HL-60 (cell line): Measurements from ENCODE around the gene XPNPEP2.

Experiments used
- DNase-seq, 2 experiments: peaks; one replicate each; pipeline ENCODE4 v3.0.0-alpha.2; 2010 to 2020; ENCODE audit warnings: low read depth in 1 of 2, low spot score in 1 of 2
- H3K27ac ChIP-seq: fragments of 250-450 bp; sonication (Bioruptor Pico); replicated peaks from 2 replicates; pipeline ENCODE4 v1.5.1; 2020; ENCODE audit warnings: mild to moderate bottlenecking, moderate library complexity
- H3K27me3 ChIP-seq: fragments of 250-450 bp; sonication (Bioruptor Pico); 2 replicates; pipeline ENCODE4 v1.5.1; 2021; ENCODE audit warnings: mild to moderate bottlenecking, moderate library complexity; ENCODE audit not compliant: insufficient read depth, poor library complexity, severe bottlenecking
- H3K4me3 ChIP-seq: replicated peaks from 2 replicates; pipeline ENCODE4 v1.5.1; 2011; ENCODE audit warnings: mild to moderate bottlenecking, control low read depth, low read length; ENCODE audit not compliant: insufficient read depth
- CTCF ChIP-seq: IDR thresholded peaks from one replicate; pipeline ENCODE4 v1.5.1; 2011; ENCODE audit warnings: low read length, control low read depth, inconsistent platforms; ENCODE audit not compliant: insufficient read depth
- GABPA ChIP-seq: IDR thresholded peaks from 2 replicates; pipeline ENCODE4 v1.6.1; 2012; ENCODE audit warnings: low read depth
- POLR2AphosphoS5 ChIP-seq: IDR thresholded peaks from 2 replicates; pipeline ENCODE4 v1.6.1; 2012; ENCODE audit warnings: low read depth
- SPI1 ChIP-seq: IDR thresholded peaks from 2 replicates; pipeline ENCODE4 v1.6.1; 2012; ENCODE audit warnings: low read depth, mild to moderate bottlenecking, borderline replicate concordance
- TF ChIP-seq, protein P1 (sequence below): IDR thresholded peaks from 2 replicates; pipeline ENCODE4 v1.6.1; 2012; ENCODE audit warnings: low read depth; ENCODE audit not compliant: insufficient replicate concordance

The XPNPEP2 gene

DNA sequence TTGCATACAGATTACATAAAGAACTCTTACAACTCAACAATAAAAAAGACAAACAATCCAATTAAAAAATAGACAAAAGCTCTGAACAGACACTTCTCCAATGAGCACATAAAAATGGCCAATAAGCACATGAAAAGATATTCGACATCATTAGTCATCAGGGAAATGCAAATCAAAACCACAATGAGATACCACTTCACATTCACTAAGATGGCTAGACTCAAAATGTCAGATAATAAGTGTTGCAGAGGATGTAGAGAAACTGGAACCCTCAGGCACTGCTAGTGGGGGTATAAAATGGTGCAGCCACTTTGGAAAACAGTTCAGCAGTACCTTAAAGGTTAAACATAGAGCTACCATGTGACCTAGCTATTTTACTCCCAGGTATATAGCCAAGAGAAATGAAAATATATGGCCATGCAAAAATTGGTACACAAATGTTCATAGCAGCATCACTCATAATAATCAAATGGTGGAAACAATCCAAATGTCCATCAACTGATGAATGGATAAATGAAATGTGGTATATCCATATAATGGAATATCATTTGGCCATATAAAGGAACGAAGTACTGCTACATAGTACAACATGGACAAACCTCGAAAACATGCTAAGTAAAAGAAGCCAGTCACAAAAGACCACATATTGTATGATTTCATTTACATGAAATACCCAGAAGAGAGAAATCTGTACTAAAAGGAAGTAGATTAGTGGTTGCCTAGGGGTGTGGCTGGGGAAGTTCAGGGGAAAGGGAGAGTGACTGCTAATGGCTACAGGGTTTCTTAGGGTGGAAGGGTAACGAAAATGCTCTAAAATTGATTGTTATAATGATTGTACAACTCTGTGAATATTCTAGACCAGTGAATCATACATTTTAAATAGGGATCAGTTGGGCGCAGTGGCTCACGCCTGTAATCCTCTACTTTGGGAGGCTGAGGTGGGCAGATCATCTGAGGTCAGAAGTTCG is 70.3 kb downstream of the XPNPEP2 start:
- no peaks in the 10 kb centered on the region for H3K27me3 ChIP-seq
- no peak overlapping the region for H3K4me3 ChIP-seq
- no peak for DNase-seq
- H3K27ac ChIP-seq = no peak overlapping the region
- TF ChIP-seq SPI1 = no peak
- TF ChIP-seq POLR2AphosphoS5 = no peak
- no peak for TF ChIP-seq GABPA
- TF ChIP-seq, protein P1, sequence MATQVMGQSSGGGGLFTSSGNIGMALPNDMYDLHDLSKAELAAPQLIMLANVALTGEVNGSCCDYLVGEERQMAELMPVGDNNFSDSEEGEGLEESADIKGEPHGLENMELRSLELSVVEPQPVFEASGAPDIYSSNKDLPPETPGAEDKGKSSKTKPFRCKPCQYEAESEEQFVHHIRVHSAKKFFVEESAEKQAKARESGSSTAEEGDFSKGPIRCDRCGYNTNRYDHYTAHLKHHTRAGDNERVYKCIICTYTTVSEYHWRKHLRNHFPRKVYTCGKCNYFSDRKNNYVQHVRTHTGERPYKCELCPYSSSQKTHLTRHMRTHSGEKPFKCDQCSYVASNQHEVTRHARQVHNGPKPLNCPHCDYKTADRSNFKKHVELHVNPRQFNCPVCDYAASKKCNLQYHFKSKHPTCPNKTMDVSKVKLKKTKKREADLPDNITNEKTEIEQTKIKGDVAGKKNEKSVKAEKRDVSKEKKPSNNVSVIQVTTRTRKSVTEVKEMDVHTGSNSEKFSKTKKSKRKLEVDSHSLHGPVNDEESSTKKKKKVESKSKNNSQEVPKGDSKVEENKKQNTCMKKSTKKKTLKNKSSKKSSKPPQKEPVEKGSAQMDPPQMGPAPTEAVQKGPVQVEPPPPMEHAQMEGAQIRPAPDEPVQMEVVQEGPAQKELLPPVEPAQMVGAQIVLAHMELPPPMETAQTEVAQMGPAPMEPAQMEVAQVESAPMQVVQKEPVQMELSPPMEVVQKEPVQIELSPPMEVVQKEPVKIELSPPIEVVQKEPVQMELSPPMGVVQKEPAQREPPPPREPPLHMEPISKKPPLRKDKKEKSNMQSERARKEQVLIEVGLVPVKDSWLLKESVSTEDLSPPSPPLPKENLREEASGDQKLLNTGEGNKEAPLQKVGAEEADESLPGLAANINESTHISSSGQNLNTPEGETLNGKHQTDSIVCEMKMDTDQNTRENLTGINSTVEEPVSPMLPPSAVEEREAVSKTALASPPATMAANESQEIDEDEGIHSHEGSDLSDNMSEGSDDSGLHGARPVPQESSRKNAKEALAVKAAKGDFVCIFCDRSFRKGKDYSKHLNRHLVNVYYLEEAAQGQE = no peak
- no peak for TF ChIP-seq CTCF

GRCh38 chrX:129813662-129814368 is 75.0 kb downstream of the XPNPEP2 start:
- no peaks in the 10 kb centered on the region for H3K27me3 ChIP-seq
- DNase-seq = no peak
- no peak overlapping the region for H3K4me3 ChIP-seq
- TF ChIP-seq GABPA (no peak), CTCF (no peak), SPI1 (no peak), POLR2AphosphoS5 (no peak)
- TF ChIP-seq, protein P1 = no peak
- H3K27ac ChIP-seq = no peak overlapping the region

DNA sequence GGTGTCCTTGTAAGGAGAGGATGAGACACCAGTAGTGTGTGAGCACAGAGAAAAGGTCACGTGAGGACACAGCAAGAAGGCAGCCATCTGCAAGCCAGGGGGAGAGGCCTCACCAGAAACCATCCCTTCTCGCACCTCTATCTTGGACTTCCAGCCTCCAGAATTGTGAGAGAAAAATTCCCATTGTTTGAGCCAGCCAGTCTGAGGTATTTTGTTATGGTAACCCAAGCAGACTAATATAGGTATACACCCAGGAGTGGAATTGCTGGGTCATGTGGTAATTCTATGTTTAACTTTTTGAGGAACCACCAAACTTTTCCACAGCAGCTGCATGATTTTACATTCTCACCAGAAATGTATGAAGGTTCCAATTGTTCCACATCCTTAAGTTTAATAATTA is 79.3 kb downstream of the XPNPEP2 start:
- no peak for DNase-seq
- Histone ChIP-seq H3K4me3 (no peak overlapping the region), H3K27me3 (no peaks in the 10 kb centered on the region), H3K27ac (no peak overlapping the region)
- TF ChIP-seq SPI1 (no peak), CTCF (no peak), GABPA (no peak), POLR2AphosphoS5 (no peak)
- TF ChIP-seq, protein P1 = no peak
